Stimulated activated CD4-positive, alpha-beta T cell treated with anti-CD3 and anti-CD28 coated beads, Interleukin-15, amount 100 ng/mL, for 48 hours (primary cell): Measurements from ENCODE around the gene ABCC2.
"Not testable (repeated sequence)": the region's sequence is repeated elsewhere in the genome, so short reads cannot be mapped to it uniquely, and the experiment has no call there.

Experiments
- DNase-seq, 2 donors: peaks; one replicate each; pipeline ENCODE4 v3.0.0-alpha.2; 2020; ENCODE audit warnings: low read depth in 2 of 2

Gene ABCC2

GRCh38 chr10:99782447-99783286, at the start of gene ABCC2:
Gene ABCC2 (plus strand): TSS chr10:99782640. CDS start chr10:99782845, 205 bp downstream.
- DNase-seq: no peak

GRCh38 chr10:99733366-99733765, 49.1 kb upstream of the ABCC2 start:
- DNase-seq: no peak

- DNase-seq: not testable (repeated sequence)
Observed at GRCh38 chr10:99734111-99734510, 48.3 kb upstream of the ABCC2 start.

GRCh38 chr10:99740260-99740659, 42.2 kb upstream of the ABCC2 start:
- no peak for DNase-seq

GRCh38 chr10:99740933-99741559, 41.4 kb upstream of the ABCC2 start:
- no peak for DNase-seq

- no peak for DNase-seq
Observed at GRCh38 chr10:99742254-99742653, 40.2 kb upstream of the ABCC2 start.

- DNase-seq: no peak
Observed at GRCh38 chr10:99742701-99743100, 39.7 kb upstream of the ABCC2 start.

GRCh38 chr10:99743841-99744240, 38.6 kb upstream of the ABCC2 start:
- DNase-seq: no peak

GRCh38 chr10:99746166-99746565, 36.3 kb upstream of the ABCC2 start:
- DNase-seq: not testable (repeated sequence)

GRCh38 chr10:99748823-99749451, 33.5 kb upstream of the ABCC2 start:
- no peak for DNase-seq

GRCh38 chr10:99750641-99751040, 31.8 kb upstream of the ABCC2 start:
- DNase-seq: no peak

GRCh38 chr10:99754670-99755069, 27.8 kb upstream of the ABCC2 start:
- no peak for DNase-seq

GRCh38 chr10:99756159-99756558, 26.3 kb upstream of the ABCC2 start:
- no peak for DNase-seq

- DNase-seq: no peak
Observed at GRCh38 chr10:99758211-99758891, 24.1 kb upstream of the ABCC2 start.

- no peak for DNase-seq
Observed at GRCh38 chr10:99760321-99760720, 22.1 kb upstream of the ABCC2 start.

- no peak for DNase-seq
Observed at GRCh38 chr10:99761365-99761764, 21.1 kb upstream of the ABCC2 start.

- no peak for DNase-seq
Observed at GRCh38 chr10:99765672-99766301, 16.7 kb upstream of the ABCC2 start.

- no peak for DNase-seq
Observed at GRCh38 chr10:99766302-99766681, 16.1 kb upstream of the ABCC2 start.

- DNase-seq: no peak
Observed at GRCh38 chr10:99767901-99768300, 14.5 kb upstream of the ABCC2 start.

GRCh38 chr10:99768556-99768955, 13.9 kb upstream of the ABCC2 start:
- DNase-seq: no peak

GRCh38 chr10:99769706-99770105, 12.7 kb upstream of the ABCC2 start:
- no peak for DNase-seq
